ENCODE measurements around the gene MERTK.

Gene MERTK

GRCh38 chr2:111944531-111945210 is 46.3 kb downstream of the MERTK start:
- TF ChIP-seq Cebpa-rat (IDR thresholded peaks at IDR 0.05): no peak
- Histone ChIP-seq H3K27ac (no peak overlapping the region), H3K4me3 (no peak overlapping the region), H3K36me3 (no peaks in the 10 kb centered on the region), H3K4me1 (no peaks in the 10 kb centered on the region), H3K9me3 (no peaks in the 10 kb centered on the region), H4K20me1 (no peaks in the 10 kb centered on the region), H3K4me2 (no peak overlapping the region), H3K27me3 (no peaks in the 10 kb centered on the region), H3K9ac (no peak overlapping the region)

- Histone ChIP-seq H3K9me3 (no peaks in the 10 kb centered on the region), H3K9ac (no peak overlapping the region), H4K20me1 (no peaks in the 10 kb centered on the region), H3K4me2 (no peak overlapping the region), H3K36me3 (no peaks in the 10 kb centered on the region), H3K4me1 (no peaks in the 10 kb centered on the region), H3K4me3 (no peak overlapping the region), H3K27me3 (no peaks in the 10 kb centered on the region), H3K27ac (no peak overlapping the region)
- TF ChIP-seq Cebpa-rat (IDR thresholded peaks at IDR 0.05): no peak
These were observed 47.3 kb downstream of the MERTK start for GRCh38 chr2:111945444-111946293.

DNA sequence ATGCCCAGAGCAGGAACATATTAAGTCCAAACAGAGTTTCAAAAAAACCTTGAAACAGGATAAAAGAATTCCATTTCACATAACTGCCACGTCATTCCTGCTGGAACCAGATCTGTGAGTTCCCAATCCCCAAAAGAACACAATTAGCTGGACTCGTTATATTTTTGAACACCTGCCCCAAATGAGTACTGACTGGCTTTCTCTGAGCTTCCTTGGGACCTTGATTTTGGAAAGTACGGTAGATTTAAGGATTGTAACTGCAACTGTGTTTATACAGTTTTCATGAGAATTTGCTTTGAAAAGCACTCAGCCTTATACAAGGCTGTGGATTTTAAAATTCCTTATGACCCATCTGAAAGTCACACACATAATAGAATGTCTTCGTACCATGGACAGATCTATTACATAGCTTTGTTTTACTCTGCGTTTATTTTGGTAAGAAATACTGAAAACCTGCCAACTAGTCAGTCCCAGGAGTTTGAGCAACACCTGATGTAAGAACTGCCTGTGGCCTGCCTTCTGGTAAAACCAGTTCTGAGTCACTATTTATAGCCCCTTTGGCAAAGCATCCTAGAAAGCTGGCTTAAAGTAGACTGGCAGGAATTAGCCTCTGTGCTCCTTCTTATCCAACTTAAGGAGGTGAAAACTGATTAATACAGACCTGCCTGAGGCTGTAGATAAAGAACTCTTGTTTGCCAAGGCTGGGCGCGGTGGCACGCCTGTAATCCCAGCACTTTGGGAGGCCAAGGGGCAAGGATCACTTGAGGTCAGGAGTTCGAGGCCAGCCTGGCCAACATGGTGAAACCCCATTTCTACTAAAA is 48.1 kb downstream of the MERTK start:
- H3K27ac ChIP-seq: no peak overlapping the region
- no peaks in the 10 kb centered on the region for H3K9me3 ChIP-seq
- no peak overlapping the region for H3K9ac ChIP-seq
- H3K4me2 ChIP-seq: no peak overlapping the region
- H3K4me1 ChIP-seq: no peaks in the 10 kb centered on the region
- no peak for TF ChIP-seq Cebpa-rat (IDR thresholded peaks at IDR 0.05)
- no peak overlapping the region for H3K4me3 ChIP-seq
- no peaks in the 10 kb centered on the region for H3K27me3 ChIP-seq
- no peaks in the 10 kb centered on the region for H3K36me3 ChIP-seq
- no peaks in the 10 kb centered on the region for H4K20me1 ChIP-seq

GRCh38 chr2:111947219-111947618 is 48.8 kb downstream of the MERTK start:
- Histone ChIP-seq H3K27ac (no peak overlapping the region), H3K9me3 (no peaks in the 10 kb centered on the region), H3K4me2 (no peak overlapping the region), H3K4me1 (no peaks in the 10 kb centered on the region), H3K4me3 (no peak overlapping the region), H3K36me3 (no peaks in the 10 kb centered on the region), H3K27me3 (no peaks in the 10 kb centered on the region), H4K20me1 (no peaks in the 10 kb centered on the region), H3K9ac (no peak overlapping the region)
- TF ChIP-seq Cebpa-rat (IDR thresholded peaks at IDR 0.05): no peak

GRCh38 chr2:111948832-111949231 is 50.4 kb downstream of the MERTK start:
- Histone ChIP-seq H3K9me3 (no peaks in the 10 kb centered on the region), H3K36me3 (no peaks in the 10 kb centered on the region), H3K4me1 (no peaks in the 10 kb centered on the region), H4K20me1 (no peaks in the 10 kb centered on the region), H3K27ac (no peak overlapping the region), H3K4me2 (no peak overlapping the region), H3K9ac (no peak overlapping the region), H3K4me3 (no peak overlapping the region), H3K27me3 (no peaks in the 10 kb centered on the region)
- TF ChIP-seq Cebpa-rat (IDR thresholded peaks at IDR 0.05): no peak

DNA sequence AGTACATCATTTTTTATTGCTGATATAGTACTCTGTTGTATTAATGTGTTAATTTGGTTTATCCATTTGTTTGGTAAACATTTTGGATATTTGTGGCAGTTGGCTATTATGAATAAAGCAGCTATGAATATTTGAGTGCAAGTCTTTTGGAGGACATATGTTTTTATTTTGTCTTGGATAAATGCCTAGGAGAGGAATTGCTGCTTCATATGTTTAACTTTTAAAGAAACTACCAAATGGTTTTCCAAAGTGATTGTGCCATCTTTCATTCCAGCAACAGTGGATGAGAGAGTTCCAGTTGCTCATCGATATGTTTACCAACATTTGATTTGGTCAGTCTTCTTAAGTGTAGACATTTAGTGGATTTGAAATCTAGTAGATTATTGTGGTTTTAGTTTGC is 51.8 kb downstream of the MERTK start:
- Histone ChIP-seq H3K4me1 (no peaks in the 10 kb centered on the region), H3K9ac (no peak overlapping the region), H3K36me3 (no peaks in the 10 kb centered on the region), H3K9me3 (no peaks in the 10 kb centered on the region), H3K4me3 (no peak overlapping the region), H4K20me1 (no peaks in the 10 kb centered on the region), H3K4me2 (no peak overlapping the region), H3K27ac (no peak overlapping the region), H3K27me3 (no peaks in the 10 kb centered on the region)
- TF ChIP-seq Cebpa-rat (IDR thresholded peaks at IDR 0.05): no peak

GRCh38 chr2:111951486-111951885 is 53.1 kb downstream of the MERTK start:
- TF ChIP-seq Cebpa-rat (IDR thresholded peaks at IDR 0.05): no peak
- H3K9ac ChIP-seq: no peak overlapping the region

GRCh38 chr2:111952871-111953452 is 54.6 kb downstream of the MERTK start:
- H3K27ac ChIP-seq: no peak overlapping the region
- H3K27me3 ChIP-seq: no peaks in the 10 kb centered on the region
- no peak overlapping the region for H3K4me3 ChIP-seq
- no peak for TF ChIP-seq Cebpa-rat (IDR thresholded peaks at IDR 0.05)
- H3K9me3 ChIP-seq: no peaks in the 10 kb centered on the region
- no peaks in the 10 kb centered on the region for H3K4me1 ChIP-seq
- no peaks in the 10 kb centered on the region for H3K36me3 ChIP-seq
- no peaks in the 10 kb centered on the region for H4K20me1 ChIP-seq
- no peak overlapping the region for H3K9ac ChIP-seq
- H3K4me2 ChIP-seq: no peak overlapping the region

More at GRCh38 chr2:111951486-111951885, 53.1 kb downstream of the MERTK start:
- Histone ChIP-seq H3K9me3 (no peaks in the 10 kb centered on the region), H3K4me1 (no peaks in the 10 kb centered on the region), H3K36me3 (no peaks in the 10 kb centered on the region), H3K4me2 (no peak overlapping the region), H3K27me3 (no peaks in the 10 kb centered on the region), H4K20me1 (no peaks in the 10 kb centered on the region), H3K4me3 (no peak overlapping the region), H3K27ac (no peak overlapping the region)

DNA sequence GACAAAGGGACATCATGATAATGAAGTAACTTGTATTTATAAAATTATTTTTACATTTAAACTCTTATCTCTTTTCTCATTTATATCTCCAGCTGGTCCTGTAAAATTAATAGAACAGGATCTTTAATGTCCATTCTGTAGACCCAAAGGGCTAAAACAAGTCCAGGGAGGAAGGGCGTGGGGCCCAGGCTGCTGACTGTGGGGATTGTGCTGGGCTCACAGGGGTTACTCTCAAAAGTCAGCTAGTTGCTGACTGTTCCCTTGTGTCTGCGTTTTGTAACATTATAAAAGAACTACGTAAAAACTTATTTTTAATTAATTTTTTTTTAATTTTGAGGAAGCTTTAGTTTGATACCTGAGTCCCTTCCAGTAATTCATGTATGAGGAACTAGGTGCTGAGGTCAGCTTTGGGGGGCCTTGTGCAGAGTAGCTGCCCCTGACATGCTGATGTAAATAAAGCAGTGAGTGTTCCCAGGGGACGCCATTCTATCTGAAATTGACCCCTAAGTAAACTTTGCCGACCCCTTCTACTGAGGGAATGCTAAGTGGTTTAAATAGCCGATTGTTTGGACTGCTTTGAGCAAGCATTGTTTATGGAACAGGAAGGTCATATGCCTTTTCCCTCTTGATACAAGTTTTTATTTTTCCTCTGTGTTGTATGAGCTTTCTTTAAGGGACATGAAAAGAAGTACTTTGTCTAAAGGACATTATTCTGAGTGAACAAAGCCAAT is 56.4 kb downstream of the MERTK start:
- Histone ChIP-seq H3K27me3 (no peaks in the 10 kb centered on the region), H3K9me3 (no peaks in the 10 kb centered on the region), H4K20me1 (no peaks in the 10 kb centered on the region), H3K9ac (no peak overlapping the region), H3K4me2 (no peak overlapping the region), H3K27ac (no peak overlapping the region), H3K4me3 (no peak overlapping the region), H3K36me3 (no peaks in the 10 kb centered on the region), H3K4me1 (no peaks in the 10 kb centered on the region)
- TF ChIP-seq Cebpa-rat (IDR thresholded peaks at IDR 0.05): no peak

Data from BLaER1 (cell line).